ENCODE results near the gene PVRIG.
A peak's percentile ranks its signal among the peaks of the same experiment; 100 is the strongest.
"Not testable (repeated sequence)": the region's sequence is repeated elsewhere in the genome, so short reads cannot be mapped to it uniquely, and the experiment has no call there.

Gene PVRIG

GRCh38 chr7:100192281-100192862 lies 27.4 kb upstream of the PVRIG start:
- intact Hi-C loops (cut with DNase I); DNase-seq: not testable (repeated sequence)

- intact Hi-C loops (cut with DNase I): no loop called here
- no peak for DNase-seq
These were observed 26.8 kb upstream of the PVRIG start for GRCh38 chr7:100192969-100193368.

GRCh38 chr7:100195222-100195621 lies 24.5 kb upstream of the PVRIG start:
- intact Hi-C loops (cut with DNase I): no loop called here
- DNase-seq: no peak

DNA sequence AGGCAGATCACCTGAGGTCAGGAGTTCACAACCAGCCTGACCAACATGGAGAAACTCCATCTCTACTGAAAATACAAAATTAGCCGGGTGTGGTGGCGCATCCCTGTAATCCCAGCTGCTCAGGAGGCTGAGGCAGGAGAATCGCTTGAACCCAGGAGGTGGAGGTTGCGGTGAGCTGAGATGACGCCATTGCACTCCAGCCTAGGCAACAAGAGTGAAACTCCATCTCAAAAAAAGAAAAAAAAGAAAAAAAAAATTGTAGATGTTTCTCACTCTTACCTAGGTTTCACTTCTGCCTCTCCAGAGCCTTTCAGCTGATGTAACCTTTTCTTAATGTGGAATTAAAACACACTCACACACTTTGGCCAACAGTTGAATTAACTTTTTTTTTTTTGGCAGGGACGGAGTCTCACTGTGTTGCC lies 23.8 kb upstream of the PVRIG start:
- DNase-seq; intact Hi-C loops (cut with DNase I): not testable (repeated sequence)

DNA sequence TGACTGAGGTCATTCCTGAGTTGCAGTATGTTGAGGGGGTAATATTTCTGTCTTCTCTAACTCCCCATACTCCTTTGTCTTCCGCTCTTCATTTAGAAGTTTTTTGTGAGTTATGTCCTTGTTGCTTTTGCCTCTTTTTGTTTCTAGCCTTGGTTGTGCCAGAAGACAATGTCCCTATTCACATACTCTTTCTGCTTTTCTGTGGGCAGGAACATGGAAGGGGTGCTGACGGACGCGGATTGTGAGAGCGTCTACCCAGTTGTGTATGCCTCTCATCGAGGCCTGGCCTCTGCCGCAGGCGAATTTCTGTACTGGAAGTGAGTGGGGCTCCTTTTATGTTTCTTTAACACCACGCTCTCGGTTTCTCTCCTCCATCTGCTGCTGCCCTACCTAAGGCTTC lies 21.5 kb upstream of the PVRIG start:
- no peak for DNase-seq
- intact Hi-C loops (cut with DNase I): no loop called here

- intact Hi-C loops (cut with DNase I): no loop called here
- no peak for DNase-seq
These were observed 19.1 kb upstream of the PVRIG start for GRCh38 chr7:100200693-100201092.

DNA sequence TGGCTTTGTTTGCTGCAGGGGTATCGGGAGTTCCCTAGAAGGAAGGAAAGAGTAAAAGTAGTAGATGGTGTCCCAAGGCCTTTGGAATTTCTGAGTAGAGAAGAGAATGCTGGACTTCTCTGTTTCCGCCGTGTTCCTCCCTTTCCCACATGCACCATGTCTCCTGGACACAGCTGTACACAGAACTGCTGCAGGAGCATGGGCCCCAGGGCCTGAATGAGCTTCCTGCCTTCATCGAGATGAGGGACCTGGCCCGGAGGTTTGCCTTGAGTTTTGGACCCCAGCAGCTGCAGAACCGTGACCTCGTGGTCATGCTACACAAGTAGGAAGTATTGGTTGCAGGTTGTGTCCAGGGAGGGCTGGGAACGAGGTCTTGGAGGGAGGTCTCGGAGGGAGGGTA lies 15.3 kb upstream of the PVRIG start:
- intact Hi-C loops (cut with DNase I): no loop called here
- DNase-seq: peak in 1 of 10 donors; percentile 16

GRCh38 chr7:100208911-100209408 lies 10.8 kb upstream of the PVRIG start:
- intact Hi-C loops (cut with DNase I): no loop called here
- DNase-seq: peak in 1 of 10 donors; percentile 57

GRCh38 chr7:100209493-100209892 lies 10.3 kb upstream of the PVRIG start:
- intact Hi-C loops (cut with DNase I): no loop called here
- peak in 1 of 10 donors; percentile 51 for DNase-seq

GRCh38 chr7:100210805-100211204 lies 8.9 kb upstream of the PVRIG start:
- DNase-seq: peak in 1 of 10 donors; percentile 18
- intact Hi-C loops (cut with DNase I): loop anchor here (10.0 kb wide), 1 partner anchor 76 kb away; no protein-coding TSS in a partner anchor

- DNase-seq: peak in 1 of 10 donors; percentile 24
- intact Hi-C loops (cut with DNase I): loop anchor here (10.0 kb wide), 1 partner anchor 77 kb away; no protein-coding TSS in a partner anchor
These were observed 8.4 kb upstream of the PVRIG start for GRCh38 chr7:100211342-100211780.

- intact Hi-C loops (cut with DNase I): loop anchor here (10.0 kb wide), 1 partner anchor 78 kb away; no protein-coding TSS in a partner anchor
- peak in 1 of 10 donors; percentile 50 for DNase-seq
These were observed 7.0 kb upstream of the PVRIG start for GRCh38 chr7:100212631-100213286.

DNA sequence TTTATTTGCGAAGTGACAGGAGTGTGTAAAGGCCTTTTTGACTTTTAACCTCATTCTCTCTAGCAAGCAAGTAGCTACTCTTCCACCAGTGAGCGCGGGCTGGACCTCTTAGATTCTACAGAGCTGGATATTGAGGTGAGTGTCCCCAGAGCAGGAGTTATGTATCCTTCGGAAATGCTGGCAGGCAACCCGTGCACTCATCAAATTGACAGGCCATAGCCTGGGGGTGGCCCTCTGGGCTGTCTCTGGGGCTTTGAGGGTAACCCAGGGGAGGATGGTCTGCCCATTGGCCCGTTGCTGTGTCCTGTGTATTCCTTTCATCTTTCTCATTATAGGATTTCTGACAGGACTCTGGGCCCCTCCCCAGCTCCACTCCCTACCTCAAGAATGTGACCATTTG lies 6.1 kb upstream of the PVRIG start:
- intact Hi-C loops (cut with DNase I): loop anchor here (10.0 kb wide), 1 partner anchor 79 kb away; no protein-coding TSS in a partner anchor
- peak in 1 of 10 donors; percentile 64 for DNase-seq

DNA sequence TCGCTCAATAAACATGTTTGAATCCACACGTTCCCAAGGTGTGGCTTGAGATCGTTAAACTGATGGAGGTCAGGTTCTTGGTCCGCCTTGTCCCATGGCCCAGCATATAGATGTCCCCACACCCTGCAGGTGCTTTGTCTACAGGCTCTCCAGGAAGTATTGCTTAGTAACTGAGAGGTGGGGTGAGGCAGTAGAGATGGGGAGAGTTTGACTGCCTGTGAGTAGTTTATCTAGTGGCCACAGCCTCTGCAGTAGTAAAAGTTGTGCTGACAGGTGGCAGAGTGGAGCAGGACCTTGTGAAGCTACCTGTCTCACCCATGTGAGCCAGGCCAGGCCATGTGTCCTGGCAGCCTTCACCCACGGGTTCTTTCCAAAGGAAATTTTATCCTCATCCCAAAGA lies 5.4 kb upstream of the PVRIG start:
- peak in 1 of 10 donors; percentile 31 for DNase-seq
- intact Hi-C loops (cut with DNase I): loop anchor here (10.0 kb wide), 1 partner anchor 80 kb away; no protein-coding TSS in a partner anchor

GRCh38 chr7:100215895-100216294 lies 3.9 kb upstream of the PVRIG start:
- intact Hi-C loops (cut with DNase I): loop anchor here (10.0 kb wide), 1 partner anchor 81 kb away; no protein-coding TSS in a partner anchor
- peak in 3 of 10 donors; percentile 30 to 64 (median 32) for DNase-seq

GRCh38 chr7:100217934-100218333 lies 1.8 kb upstream of the PVRIG start:
- intact Hi-C loops (cut with DNase I): loop anchor here (10.0 kb wide), 1 partner anchor 83 kb away; no protein-coding TSS in a partner anchor
- peak; percentile 83 to 98 (median 94) for DNase-seq

DNA sequence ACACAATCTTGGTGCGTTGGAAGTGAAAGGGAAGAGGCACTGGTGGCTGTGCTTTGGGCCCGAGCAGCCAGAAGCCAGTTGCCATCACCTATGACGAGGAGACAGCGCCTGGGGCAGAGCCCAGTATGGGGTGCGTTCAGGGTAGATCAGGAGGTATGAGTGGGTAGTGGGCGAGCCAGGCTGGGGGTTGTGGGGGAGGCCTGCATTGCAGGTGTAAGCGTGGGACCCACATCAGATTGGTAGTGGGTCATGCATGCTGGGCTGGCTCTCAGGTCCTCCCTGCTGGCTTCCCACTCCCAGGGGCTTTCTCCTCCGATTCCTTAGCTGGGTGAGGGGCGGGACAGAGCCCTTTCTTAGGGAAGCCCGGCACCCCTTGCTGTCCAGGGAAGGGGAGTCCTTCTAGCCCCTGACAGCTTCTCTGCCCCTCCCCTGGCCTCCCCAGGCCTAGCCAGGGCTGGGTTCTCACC lies 445 bp upstream of the PVRIG start:
- DNase-seq: peak in 1 of 10 donors; percentile 70
- intact Hi-C loops (cut with DNase I): loop anchor here (10.0 kb wide), 1 partner anchor 85 kb away; no protein-coding TSS in a partner anchor

DNA sequence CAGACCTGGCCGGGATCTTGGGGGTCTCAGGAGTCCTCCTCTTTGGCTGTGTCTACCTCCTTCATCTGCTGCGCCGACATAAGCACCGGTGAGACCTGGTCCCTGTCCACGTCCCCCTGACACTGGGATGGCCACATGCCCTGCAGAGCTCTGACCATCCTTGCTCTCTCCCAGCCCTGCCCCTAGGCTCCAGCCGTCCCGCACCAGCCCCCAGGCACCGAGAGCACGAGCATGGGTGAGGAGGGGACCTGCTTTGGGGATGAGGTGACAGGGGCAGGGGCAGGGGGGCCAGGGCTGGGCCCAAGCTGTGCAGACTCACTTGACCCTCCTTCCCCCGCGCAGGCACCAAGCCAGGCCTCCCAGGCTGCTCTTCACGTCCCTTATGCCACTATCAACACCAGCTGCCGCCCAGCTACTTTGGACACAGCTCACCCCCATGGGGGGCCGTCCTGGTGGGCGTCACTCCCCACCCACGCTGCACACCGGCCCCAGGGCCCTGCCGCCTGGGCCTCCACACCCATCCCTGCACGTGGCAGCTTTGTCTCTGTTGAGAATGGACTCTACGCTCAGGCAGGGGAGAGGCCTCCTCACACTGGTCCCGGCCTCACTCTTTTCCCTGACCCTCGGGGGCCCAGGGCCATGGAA lies 959 bp downstream of the PVRIG start:
- DNase-seq: peak in 1 of 10 donors; percentile 74
- intact Hi-C loops (cut with DNase I): no loop called here

- intact Hi-C loops (cut with DNase I): no loop called here
- peak in 1 of 10 donors; percentile 50 for DNase-seq
These were observed 1.5 kb downstream of the PVRIG start for GRCh38 chr7:100221231-100221718.

- DNase-seq: peak in 1 of 10 donors; percentile 66
- intact Hi-C loops (cut with DNase I): no loop called here
These were observed 2.2 kb downstream of the PVRIG start for GRCh38 chr7:100221767-100222444.
